ENCODE measurements around the gene CNN1. TPM values are rescaled to one million over a fixed set of nuclear protein-coding genes. Genes with fewer than 3 reads are reported as not detected.

The CNN1 gene
- total and polyA plus RNA-seq, 9 of the 15 experiments (the other 6 are each of a cell fraction or from before 2014, with no cell fraction given): 0.23 to 10.6 (median 5.2) TPM

- TF ChIP-seq, protein P1, sequence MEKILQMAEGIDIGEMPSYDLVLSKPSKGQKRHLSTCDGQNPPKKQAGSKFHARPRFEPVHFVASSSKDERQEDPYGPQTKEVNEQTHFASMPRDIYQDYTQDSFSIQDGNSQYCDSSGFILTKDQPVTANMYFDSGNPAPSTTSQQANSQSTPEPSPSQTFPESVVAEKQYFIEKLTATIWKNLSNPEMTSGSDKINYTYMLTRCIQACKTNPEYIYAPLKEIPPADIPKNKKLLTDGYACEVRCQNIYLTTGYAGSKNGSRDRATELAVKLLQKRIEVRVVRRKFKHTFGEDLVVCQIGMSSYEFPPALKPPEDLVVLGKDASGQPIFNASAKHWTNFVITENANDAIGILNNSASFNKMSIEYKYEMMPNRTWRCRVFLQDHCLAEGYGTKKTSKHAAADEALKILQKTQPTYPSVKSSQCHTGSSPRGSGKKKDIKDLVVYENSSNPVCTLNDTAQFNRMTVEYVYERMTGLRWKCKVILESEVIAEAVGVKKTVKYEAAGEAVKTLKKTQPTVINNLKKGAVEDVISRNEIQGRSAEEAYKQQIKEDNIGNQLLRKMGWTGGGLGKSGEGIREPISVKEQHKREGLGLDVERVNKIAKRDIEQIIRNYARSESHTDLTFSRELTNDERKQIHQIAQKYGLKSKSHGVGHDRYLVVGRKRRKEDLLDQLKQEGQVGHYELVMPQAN (IDR thresholded peaks at IDR 0.05; ENCODE audit: borderline replicate concordance): peak; percentile 90
- TF ChIP-seq ZNF224 (CRISPR knock-in tag; IDR thresholded peaks at IDR 0.05) (no peak), PCBP2 (IDR thresholded peaks at IDR 0.05; ENCODE audit: low read depth, low read length, poor library complexity, severe bottlenecking) (no peak), PHTF2 (CRISPR knock-in tag; IDR thresholded peaks at IDR 0.05) (peak; percentile 46; the same call in 1 of the 2 replicates), NFIX (CRISPR knock-in tag; IDR thresholded peaks at IDR 0.05; ENCODE audit: low read depth) (no peak), TRIM28 (IDR thresholded peaks at IDR 0.05) (no peak; the same call in 1 of the 2 replicates), RFX1 (IDR thresholded peaks at IDR 0.05) (peak; percentile 66; the same call in 1 of the 2 replicates), PRPF4 (IDR thresholded peaks at IDR 0.05; ENCODE audit: insufficient read depth, low read depth, low read length, poor library complexity, severe bottlenecking) (no peak), POLR2AphosphoS2 (IDR thresholded peaks at IDR 0.05; ENCODE audit: low read length) (no peak), SUPT5H (IDR thresholded peaks at IDR 0.05) (peak; percentile 95), PYGO2 (tag; IDR thresholded peaks at IDR 0.05) (no peak), RBM25 (IDR thresholded peaks at IDR 0.05; ENCODE audit: low read depth, low read length, severe bottlenecking) (no peak), ZNF124 (CRISPR knock-in tag; IDR thresholded peaks at IDR 0.05) (no peak), RUNX1 (IDR thresholded peaks at IDR 0.05; ENCODE audit: low read depth) (0 out of 2 replicates have a peak, but pooled peaks have one; percentile 57), NFXL1 (CRISPR knock-in tag; IDR thresholded peaks at IDR 0.05) (no peak), UBTF (IDR thresholded peaks at IDR 0.05; ENCODE audit: borderline replicate concordance in 1 of 2, low read depth in 2 of 2, low read length in 2 of 2) (peak in 1 of 2 experiments; percentile 85; a peak in 2 of 4 replicates), WHSC1 (IDR thresholded peaks at IDR 0.05; ENCODE audit: low read length) (no peak), ZNF445 (CRISPR knock-in tag; IDR thresholded peaks at IDR 0.05; ENCODE audit: low read depth) (no peak)
- TF ChIP-seq, protein P2, sequence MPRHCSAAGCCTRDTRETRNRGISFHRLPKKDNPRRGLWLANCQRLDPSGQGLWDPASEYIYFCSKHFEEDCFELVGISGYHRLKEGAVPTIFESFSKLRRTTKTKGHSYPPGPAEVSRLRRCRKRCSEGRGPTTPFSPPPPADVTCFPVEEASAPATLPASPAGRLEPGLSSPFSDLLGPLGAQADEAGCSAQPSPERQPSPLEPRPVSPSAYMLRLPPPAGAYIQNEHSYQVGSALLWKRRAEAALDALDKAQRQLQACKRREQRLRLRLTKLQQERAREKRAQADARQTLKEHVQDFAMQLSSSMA (CRISPR knock-in tag; IDR thresholded peaks at IDR 0.05): no peak
- TF ChIP-seq, protein P3, sequence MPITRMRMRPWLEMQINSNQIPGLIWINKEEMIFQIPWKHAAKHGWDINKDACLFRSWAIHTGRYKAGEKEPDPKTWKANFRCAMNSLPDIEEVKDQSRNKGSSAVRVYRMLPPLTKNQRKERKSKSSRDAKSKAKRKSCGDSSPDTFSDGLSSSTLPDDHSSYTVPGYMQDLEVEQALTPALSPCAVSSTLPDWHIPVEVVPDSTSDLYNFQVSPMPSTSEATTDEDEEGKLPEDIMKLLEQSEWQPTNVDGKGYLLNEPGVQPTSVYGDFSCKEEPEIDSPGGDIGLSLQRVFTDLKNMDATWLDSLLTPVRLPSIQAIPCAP (CRISPR knock-in tag; IDR thresholded peaks at IDR 0.05; ENCODE audit: borderline replicate concordance): no peak
- TF ChIP-seq, protein P4, sequence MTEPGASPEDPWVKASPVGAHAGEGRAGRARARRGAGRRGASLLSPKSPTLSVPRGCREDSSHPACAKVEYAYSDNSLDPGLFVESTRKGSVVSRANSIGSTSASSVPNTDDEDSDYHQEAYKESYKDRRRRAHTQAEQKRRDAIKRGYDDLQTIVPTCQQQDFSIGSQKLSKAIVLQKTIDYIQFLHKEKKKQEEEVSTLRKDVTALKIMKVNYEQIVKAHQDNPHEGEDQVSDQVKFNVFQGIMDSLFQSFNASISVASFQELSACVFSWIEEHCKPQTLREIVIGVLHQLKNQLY (CRISPR knock-in tag; conservative IDR thresholded peaks at IDR 0.05): no peak
Observed at GRCh38 chr19:11558881-11559828, 20.5 kb downstream of the CNN1 start, which contains the start of gene ELOF1 (continued).
